ENCODE results near the gene WNT7B.

Gene WNT7B

DNA sequence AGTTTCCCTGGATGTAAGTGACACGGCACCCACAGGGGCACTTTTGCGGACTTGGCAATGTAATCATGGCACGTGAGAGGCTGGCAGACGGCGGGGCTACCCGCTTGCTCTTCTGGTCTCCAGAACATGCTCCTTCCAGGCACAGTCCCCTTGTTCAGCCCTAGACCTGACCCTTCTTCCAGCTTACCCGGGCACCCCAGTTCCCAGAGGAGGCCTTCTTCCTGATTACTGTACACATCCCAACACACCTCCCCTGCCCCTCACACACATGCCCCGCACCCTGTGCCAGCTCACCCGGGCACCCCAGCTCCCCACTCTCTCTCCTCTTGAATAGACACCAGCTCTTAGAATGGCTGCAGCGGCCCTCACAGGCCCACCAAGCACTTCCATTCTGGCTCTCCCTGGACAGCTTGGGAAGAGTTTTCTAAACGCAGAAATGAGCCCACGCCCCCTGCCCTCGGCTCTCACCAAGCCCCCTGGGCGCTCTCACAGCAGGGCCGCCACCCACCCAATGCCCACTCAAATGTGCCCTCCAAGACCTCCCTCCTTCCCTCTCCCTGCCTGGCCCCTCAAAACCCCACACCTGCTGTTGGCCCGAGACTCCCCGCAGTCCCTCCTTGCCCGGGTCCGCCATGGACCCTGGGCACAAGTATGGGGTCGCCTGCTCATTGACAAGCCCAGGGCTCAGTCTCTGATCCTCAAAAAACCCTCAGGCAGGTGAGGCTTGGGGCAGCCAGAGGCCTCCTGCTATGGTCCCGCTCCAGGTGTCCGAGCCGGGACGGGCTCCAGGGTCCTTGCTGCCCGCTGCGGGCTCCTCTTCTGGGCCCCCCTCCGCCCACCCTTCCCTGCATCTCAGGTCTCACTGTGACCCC lies 88.5 kb downstream of the WNT7B start:
- Mint-ChIP-seq H3K9me3 (no peaks in the 10 kb centered on the region), H3K4me3 (no peak overlapping the region), H3K27me3 (peaks cover 9 to 56% of the 10 kb centered on the region in 2 donors), H3K36me3 (ENCODE audit: insufficient read depth) (no peaks in the 10 kb centered on the region), H3K27ac (peak overlapping the region in 1 of 2 donors; percentile 1), H3K4me1 (ENCODE audit: low read depth in 2 of 2) (peaks cover 0 to 2% of the 10 kb centered on the region in 2 donors)
- no peak for DNase-seq
- no peak for ATAC-seq (replicated peaks)

DNA sequence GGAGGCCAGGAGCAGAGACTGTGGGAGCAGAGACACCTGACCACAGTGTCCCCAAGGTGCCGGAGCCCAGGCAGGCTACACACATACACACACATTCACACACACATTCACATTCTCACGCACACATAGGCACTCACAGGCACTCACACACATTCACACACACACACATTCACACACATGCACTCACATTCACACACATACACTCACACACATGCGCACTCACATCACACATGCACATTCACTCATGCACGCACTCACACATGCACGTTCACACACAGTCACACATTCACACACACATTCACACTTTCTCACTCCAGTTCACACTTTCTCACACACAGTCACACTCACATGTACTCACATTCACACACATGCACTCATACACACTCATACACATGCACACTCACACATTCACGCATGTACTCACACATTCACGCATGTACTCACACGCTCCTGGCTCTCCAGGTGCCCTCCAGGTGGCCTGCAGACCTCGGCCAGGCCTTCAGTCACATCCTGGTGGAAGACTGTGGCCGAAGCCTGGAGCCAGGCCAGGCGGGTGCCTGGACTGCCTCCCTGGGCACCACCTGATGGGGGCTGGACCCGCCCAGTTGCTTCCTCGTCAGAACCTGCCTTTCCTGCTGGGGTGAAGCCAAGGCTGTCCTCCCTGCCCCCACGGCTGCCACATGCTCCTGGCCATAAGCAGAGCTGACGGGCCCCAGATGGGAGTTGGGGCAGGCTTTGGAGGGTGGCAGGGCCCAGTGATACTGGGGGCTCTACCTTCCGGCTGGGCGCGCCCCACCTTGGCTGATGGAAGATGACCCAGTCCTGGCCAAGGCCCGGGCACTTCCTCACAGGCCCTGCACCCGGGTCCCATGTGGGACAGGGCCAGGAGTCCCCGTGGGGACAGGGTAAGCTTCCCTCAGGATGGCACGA lies 89.5 kb downstream of the WNT7B start:
- no peak overlapping the region for H3K27ac Mint-ChIP-seq
- DNase-seq (no peak), ATAC-seq (replicated peaks) (no peak)
- H3K36me3 Mint-ChIP-seq (ENCODE audit: insufficient read depth), result no peaks in the 10 kb centered on the region
- H3K27me3 Mint-ChIP-seq, result peaks cover 15 to 57% of the 10 kb centered on the region in 2 donors
- H3K9me3 Mint-ChIP-seq, result no peaks in the 10 kb centered on the region
- H3K4me3 Mint-ChIP-seq, result no peak overlapping the region
- H3K4me1 Mint-ChIP-seq (ENCODE audit: low read depth in 2 of 2), result peaks cover 0 to 2% of the 10 kb centered on the region in 2 donors

DNA sequence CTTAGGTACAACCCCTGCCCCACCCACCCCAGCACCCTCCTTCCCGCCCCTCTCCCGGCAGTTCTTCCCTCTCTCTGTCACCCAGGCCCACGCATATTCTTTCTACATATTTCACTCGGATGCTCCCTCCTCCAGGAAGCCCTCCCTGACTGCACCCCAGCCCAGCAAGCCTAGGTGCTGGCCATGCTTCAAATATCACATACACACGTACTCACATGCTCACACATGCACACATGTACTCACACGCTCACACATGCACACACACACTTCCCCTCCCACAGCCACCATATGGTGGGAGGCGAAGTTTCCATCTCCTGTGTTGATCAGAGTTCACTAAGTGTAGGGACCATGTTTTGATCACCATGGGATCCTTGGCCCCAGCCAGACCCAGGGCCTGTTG lies 90.4 kb downstream of the WNT7B start:
- H3K36me3 Mint-ChIP-seq (ENCODE audit: insufficient read depth), result no peaks in the 10 kb centered on the region
- H3K27ac Mint-ChIP-seq, result no peak overlapping the region
- H3K4me3 Mint-ChIP-seq, result no peak overlapping the region
- H3K4me1 Mint-ChIP-seq (ENCODE audit: low read depth in 2 of 2), result peaks cover 0 to 2% of the 10 kb centered on the region in 2 donors
- peaks cover 24 to 60% of the 10 kb centered on the region in 2 donors for H3K27me3 Mint-ChIP-seq
- no peaks in the 10 kb centered on the region for H3K9me3 Mint-ChIP-seq
- ATAC-seq (replicated peaks), result no peak
- DNase-seq, result no peak

DNA sequence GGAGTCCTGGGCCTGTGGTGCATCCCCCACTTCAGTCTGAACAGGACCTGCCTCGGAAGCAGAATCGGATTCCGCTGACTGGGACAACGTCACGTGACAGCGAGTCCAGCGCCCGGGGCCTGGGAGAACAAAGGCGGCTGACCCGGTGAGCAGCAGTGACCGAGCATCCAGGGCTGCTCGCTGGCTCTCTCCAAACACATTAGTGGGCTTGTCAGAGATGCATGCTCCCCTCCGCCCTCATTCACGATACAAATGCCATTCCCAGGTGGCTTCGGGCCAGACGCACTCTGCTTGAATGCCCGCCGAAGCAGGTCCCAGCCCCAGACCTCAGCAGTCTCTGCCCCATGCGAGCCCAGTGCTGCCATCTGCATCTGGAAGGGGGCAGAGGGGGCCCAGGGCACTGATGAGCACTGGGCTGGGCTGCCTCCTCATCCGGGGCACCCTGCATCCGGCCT lies 91.0 kb downstream of the WNT7B start:
- H3K27ac Mint-ChIP-seq, result no peak overlapping the region
- H3K9me3 Mint-ChIP-seq, result no peaks in the 10 kb centered on the region
- no peaks in the 10 kb centered on the region for H3K36me3 Mint-ChIP-seq (ENCODE audit: insufficient read depth)
- no peak for DNase-seq
- H3K4me3 Mint-ChIP-seq, result no peak overlapping the region
- H3K27me3 Mint-ChIP-seq, result peaks cover 28 to 63% of the 10 kb centered on the region in 2 donors
- no peak for ATAC-seq (replicated peaks)
- H3K4me1 Mint-ChIP-seq (ENCODE audit: low read depth in 2 of 2), result peaks cover 0 to 2% of the 10 kb centered on the region in 2 donors

DNA sequence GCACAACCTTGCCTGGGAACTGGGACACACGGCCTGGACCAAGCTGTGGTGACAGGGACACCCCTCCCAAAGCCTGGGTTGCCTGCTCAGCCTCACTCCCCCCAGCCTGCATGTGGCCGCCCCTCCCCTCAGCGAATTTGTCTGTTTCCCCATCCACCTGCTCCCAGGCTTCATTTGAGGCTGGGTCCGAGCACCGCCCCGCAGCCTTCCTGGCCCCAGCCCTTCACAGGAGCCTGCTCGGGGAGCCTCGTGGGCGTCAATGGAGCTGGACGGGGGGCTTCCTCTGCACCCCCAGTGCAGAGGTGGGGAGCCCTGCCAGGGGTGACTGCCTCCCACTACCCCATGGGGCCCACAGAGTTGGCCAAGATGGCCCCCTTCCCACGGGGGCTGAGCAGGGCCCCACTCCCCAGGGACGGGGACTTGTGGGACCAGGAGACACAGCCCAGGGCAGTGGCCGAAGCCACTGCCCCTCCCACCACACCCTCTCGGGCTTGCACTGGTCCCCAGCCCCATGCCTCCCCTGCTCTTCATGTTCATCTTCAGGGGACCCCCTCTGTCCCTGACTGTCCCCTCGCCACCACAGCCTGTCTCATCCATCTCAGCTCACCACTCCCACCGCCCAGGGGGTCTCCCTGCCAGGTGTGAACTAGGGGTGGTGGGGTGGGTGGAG lies 91.7 kb downstream of the WNT7B start:
- DNase-seq (no peak), ATAC-seq (replicated peaks) (no peak)
- Mint-ChIP-seq H3K4me3 (no peak overlapping the region), H3K27me3 (peaks cover 32 to 70% of the 10 kb centered on the region in 2 donors), H3K36me3 (ENCODE audit: insufficient read depth) (no peaks in the 10 kb centered on the region), H3K27ac (no peak overlapping the region), H3K4me1 (ENCODE audit: low read depth in 2 of 2) (peaks cover 0 to 2% of the 10 kb centered on the region in 2 donors), H3K9me3 (no peaks in the 10 kb centered on the region)

DNA sequence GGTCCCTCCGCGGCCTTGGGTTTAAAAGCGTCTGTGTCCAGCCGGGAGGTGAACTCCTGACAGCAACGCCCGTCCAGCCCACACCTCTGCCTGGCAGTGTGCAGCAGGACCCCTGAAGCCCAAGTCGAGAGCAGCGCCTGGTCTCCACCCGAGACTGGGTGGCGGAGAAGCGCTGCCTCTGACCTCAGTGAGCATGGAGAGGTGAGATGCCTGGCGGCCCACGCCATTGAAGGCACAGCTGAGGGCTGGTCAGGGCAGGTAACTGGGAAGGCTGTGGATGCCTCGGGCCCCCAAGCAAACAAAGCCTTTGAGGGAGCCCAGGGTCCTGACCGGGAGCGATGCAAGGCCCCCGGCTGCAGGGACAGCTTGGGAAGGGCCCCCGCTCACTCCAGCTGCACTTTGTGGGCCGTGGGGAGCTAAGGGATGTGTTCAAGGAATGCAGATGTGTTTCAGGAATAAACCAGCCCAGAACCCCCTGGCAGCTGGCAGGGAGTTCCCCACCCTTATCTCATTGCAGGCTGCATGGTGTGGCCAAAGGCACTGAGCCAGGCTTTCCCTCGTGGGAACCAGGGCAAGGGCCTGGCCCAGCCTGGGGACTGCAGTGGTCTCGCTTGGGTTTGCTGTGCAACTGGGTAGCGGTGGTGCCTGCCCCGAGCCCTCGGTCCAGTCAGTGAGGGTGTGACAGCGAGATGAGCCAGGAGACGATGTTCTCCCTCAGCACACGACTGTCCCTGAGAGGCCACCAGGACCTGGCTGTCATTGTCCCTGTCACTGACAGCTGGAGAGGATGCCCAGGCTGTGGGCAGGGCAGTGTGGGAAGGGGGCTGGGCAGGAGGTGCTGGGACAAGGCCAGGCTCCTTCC lies 92.5 kb downstream of the WNT7B start:
- Mint-ChIP-seq H3K4me1 (ENCODE audit: low read depth in 2 of 2) (peaks cover 0 to 6% of the 10 kb centered on the region in 2 donors), H3K27ac (no peak overlapping the region), H3K27me3 (peaks cover 41 to 79% of the 10 kb centered on the region in 2 donors), H3K36me3 (ENCODE audit: insufficient read depth) (no peaks in the 10 kb centered on the region), H3K4me3 (no peak overlapping the region), H3K9me3 (no peaks in the 10 kb centered on the region)
- DNase-seq (no peak), ATAC-seq (replicated peaks) (no peak)

DNA sequence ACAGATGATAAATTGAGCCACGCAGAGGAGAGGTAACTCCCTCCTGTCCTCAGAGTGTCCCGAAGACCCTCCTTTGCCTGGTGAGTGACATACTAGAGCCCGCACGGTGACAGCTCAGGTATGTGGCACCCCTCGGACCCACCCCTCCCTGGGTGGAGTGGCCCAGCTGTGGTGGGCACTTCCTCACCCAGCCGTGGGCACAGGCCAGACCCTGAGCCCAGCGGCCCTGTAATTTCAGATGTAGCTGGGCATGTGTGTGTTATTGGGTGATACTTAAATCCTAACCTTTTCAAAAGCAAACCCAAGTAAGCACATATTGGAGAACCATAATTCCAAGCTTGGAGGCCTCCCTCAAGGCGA lies 93.2 kb downstream of the WNT7B start:
- Mint-ChIP-seq H3K27ac (no peak overlapping the region), H3K27me3 (peaks cover 44 to 82% of the 10 kb centered on the region in 2 donors), H3K4me3 (no peak overlapping the region), H3K36me3 (ENCODE audit: insufficient read depth) (no peaks in the 10 kb centered on the region), H3K4me1 (ENCODE audit: low read depth in 2 of 2) (peaks cover 0 to 6% of the 10 kb centered on the region in 2 donors), H3K9me3 (no peaks in the 10 kb centered on the region)
- no peak for DNase-seq
- ATAC-seq (replicated peaks), result no peak

DNA sequence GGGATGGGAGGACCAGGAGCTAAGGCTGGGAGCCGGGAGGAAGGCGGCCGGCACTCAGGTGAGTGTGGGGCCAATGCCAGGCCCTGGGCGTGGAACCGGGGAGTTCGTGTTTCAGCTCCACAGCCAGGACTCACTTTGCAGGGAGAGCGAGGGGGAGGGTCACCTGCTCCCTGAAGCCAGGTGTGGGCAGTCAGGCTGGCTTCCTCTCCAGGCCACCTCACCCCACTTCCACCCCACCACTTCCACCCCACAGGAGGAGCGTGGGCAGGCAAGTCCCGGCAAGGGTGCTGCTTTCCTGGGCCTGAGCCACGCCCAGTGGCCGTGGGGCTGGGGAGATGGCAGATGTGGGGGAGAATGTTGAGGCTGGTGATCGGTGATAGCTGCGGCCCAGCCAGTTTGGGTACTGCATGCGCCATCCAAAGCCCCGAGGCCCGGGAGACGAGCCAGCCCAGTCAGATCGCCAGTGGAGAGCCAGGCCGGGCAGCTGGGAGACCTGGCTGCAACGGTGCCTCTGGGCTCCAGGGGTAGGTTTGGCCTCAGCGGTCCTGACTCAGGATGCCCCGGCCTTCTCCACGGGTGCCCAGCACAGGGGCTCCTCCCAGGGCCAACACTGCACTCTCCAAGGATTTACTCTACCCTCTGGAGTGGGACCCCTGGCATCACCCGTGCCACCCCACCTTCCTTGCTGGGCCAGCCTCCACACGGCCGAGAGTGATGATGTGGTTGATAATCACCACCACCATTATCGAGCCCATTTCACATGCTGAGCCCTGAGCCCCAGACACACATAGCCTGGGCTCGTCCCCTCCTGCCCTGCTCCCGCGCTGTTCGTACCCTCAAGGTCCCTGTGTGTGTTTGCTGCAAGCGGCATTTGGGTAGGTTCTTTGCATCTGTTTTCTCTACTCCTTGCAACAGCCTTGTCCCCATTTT lies 93.8 kb downstream of the WNT7B start:
- no peaks in the 10 kb centered on the region for H3K9me3 Mint-ChIP-seq

DNA sequence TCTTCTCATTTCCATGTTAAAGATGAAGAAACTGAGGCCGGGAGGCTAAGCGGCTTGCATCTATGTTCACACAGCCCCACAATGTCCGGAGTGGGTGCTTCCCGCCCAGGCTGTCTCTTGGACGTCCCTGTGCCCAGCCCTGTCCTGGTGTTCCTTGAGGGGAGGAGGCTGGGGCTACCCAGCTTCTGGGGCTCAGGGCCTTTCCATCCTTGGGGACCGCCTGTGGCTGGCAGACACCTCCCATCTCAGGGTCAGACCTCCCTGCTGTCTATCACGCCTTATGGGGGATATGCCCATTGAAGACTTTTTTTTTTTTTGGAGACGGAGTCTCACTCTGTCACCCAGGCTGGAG lies 95.5 kb downstream of the WNT7B start:
- DNase-seq, result no peak
- no peaks in the 10 kb centered on the region for H3K36me3 Mint-ChIP-seq (ENCODE audit: insufficient read depth)

More for the DNA sequence above, 93.8 kb downstream of the WNT7B start:
- Mint-ChIP-seq H3K27ac (no peak overlapping the region), H3K36me3 (ENCODE audit: insufficient read depth) (no peaks in the 10 kb centered on the region), H3K4me3 (no peak overlapping the region), H3K4me1 (ENCODE audit: low read depth in 2 of 2) (peaks cover 0 to 8% of the 10 kb centered on the region in 2 donors), H3K27me3 (peaks cover 46 to 82% of the 10 kb centered on the region in 2 donors)
- no peak for DNase-seq
- ATAC-seq (replicated peaks), result no peak

DNA sequence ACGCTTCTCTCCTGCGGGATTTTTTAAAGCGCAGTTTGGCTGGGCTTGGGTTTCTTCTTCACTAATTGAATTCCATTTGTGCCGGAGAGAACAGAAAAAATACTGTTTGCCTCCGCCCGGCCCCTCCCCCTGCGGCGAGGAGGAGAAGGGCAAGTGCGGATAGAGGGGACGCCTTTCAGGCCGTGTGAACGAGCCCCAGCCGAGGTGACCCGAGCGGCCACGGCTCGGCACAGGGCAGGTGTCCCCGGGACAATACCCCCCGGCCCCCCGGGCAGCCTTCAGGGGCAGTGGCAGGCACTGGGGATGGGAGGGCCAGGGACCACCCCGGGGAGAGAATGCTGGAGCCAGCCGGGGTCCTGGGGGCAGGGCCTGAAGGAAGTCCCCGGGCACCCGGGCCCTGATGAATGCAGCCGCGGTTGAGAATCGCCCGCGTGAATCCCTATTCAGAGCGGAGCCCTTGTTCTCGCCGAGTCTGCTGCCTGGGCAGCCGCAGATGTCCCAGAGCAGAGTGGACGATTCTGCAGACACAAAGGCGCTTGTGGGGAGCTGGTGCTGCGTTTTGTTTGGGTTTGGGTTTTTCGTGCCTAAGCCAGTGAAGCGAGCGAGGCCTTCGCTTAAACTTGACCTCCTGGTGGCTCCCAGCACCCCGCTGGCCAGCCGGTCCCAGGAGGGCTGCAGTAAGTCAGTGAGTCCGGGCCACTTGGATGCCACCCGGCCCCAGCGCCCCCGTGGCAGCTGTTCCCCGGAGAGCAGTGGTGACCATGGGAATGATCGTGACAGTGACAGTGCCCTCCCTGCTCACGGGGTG lies 96.0 kb downstream of the WNT7B start:
- peaks cover 51 to 86% of the 10 kb centered on the region in 2 donors for H3K27me3 Mint-ChIP-seq
- H3K4me3 Mint-ChIP-seq, result no peak overlapping the region
- no peaks in the 10 kb centered on the region for H3K36me3 Mint-ChIP-seq (ENCODE audit: insufficient read depth)
- peaks cover 0 to 8% of the 10 kb centered on the region in 2 donors for H3K4me1 Mint-ChIP-seq (ENCODE audit: low read depth in 2 of 2)
- no peak for DNase-seq
- no peaks in the 10 kb centered on the region for H3K9me3 Mint-ChIP-seq
- no peak overlapping the region for H3K27ac Mint-ChIP-seq
- no peak for ATAC-seq (replicated peaks)

More for the DNA sequence above, 95.5 kb downstream of the WNT7B start:
- Mint-ChIP-seq H3K27me3 (peaks cover 51 to 92% of the 10 kb centered on the region in 2 donors), H3K4me3 (no peak overlapping the region), H3K27ac (no peak overlapping the region), H3K4me1 (ENCODE audit: low read depth in 2 of 2) (peaks cover 0 to 8% of the 10 kb centered on the region in 2 donors), H3K9me3 (no peaks in the 10 kb centered on the region)
- ATAC-seq (replicated peaks), result no peak

DNA sequence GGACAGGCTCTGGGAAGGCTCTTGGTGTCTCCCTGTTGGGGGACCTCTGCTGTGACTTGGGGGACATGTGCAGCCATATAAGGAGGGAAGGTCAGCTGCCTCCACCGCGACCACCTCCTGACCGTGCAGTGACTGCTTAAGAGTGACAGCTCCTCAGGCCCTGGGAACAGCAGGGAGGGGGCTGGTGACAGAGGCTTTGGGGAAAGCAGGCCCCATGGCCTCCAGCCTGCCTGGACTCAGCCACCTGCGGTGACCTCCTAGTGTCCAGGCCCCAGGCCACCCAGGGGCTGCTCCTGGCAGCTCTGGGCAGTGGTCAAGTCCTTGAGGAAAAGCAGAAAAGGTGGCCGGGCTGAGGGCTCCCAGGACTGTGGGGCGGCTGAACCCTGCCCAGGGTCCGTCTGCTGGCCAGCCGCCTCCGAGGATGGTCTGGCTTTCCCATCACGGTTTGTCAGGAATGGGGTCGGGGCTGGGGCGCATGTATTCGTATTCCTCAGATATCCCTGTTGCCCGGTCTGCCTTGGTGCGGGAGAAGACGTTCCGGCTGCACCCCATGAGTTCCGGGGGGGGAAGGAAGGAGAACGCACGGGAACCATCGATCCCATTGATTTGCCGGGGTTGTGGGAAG lies 96.8 kb downstream of the WNT7B start:
- no peak for DNase-seq
- no peaks in the 10 kb centered on the region for H3K9me3 Mint-ChIP-seq
- no peak overlapping the region for H3K27ac Mint-ChIP-seq
- no peaks in the 10 kb centered on the region for H3K36me3 Mint-ChIP-seq (ENCODE audit: insufficient read depth)
- H3K4me3 Mint-ChIP-seq, result no peak overlapping the region
- no peak for ATAC-seq (replicated peaks)
- peaks cover 51 to 80% of the 10 kb centered on the region in 2 donors for H3K27me3 Mint-ChIP-seq
- H3K4me1 Mint-ChIP-seq (ENCODE audit: low read depth in 2 of 2), result peaks cover 0 to 8% of the 10 kb centered on the region in 2 donors
